Activated naive CD4-positive, alpha-beta T cell treated with anti-CD3 and anti-CD28 coated beads, Interleukin-2, amount 10 ng/mL, durations not matched to agents 7 days and 5 days (primary cell): ENCODE results near the gene CCDC154.

Experiments
- CTCF ChIA-PET: fragments of 350-600 bp; sonication (Branson Sonifier 250); formaldehyde crosslinking; loops from one replicate; lab custom pipeline; 2021; ENCODE audit warnings: antibody characterized with exemption; lab: Charles Lee
- DNase-seq: peaks from one replicate; pipeline ENCODE4 v3.0.0-alpha.2; 2020
- H3K27ac Mint-ChIP-seq: one replicate; pipeline ENCODE4 v1.8.0; 2021; ENCODE audit warnings: mild to moderate bottlenecking, moderate library complexity, mixed read lengths
- H3K27me3 Mint-ChIP-seq: one replicate; pipeline ENCODE4 v1.8.0; 2021; ENCODE audit warnings: mild to moderate bottlenecking, mixed read lengths
- H3K36me3 Mint-ChIP-seq: one replicate; pipeline ENCODE4 v1.8.0; 2021; ENCODE audit warnings: mixed read lengths
- H3K4me1 Mint-ChIP-seq: one replicate; pipeline ENCODE4 v1.8.0; 2021; ENCODE audit warnings: mixed read lengths
- H3K4me3 Mint-ChIP-seq: one replicate; pipeline ENCODE4 v1.8.0; 2021; ENCODE audit warnings: mild to moderate bottlenecking, moderate library complexity, mixed read lengths
- H3K9me3 Mint-ChIP-seq: one replicate; pipeline ENCODE4 v1.8.0; 2021; ENCODE audit warnings: mixed read lengths

The CCDC154 gene

GRCh38 chr16:1414532-1415260, 29.7 kb downstream of the CCDC154 start, which contains the start of gene UNKL:
Gene UNKL, minus strand, starts transcription at chr16:1414704. Its CDS starts 13 bp downstream, at chr16:1414691.
- peaks cover 14% of the 10 kb centered on the region for H3K36me3 Mint-ChIP-seq
- DNase-seq: peak; percentile 90
- peak within 1 kb of the TSS; percentile 85 for H3K4me3 Mint-ChIP-seq
- H3K27me3 Mint-ChIP-seq: no peaks in the 10 kb centered on the region
- H3K27ac Mint-ChIP-seq: peak within 1 kb of the TSS; percentile 94
- no peaks in the 10 kb centered on the region for H3K9me3 Mint-ChIP-seq
- CTCF ChIA-PET: interaction anchor here (1.1 kb wide), 1 partner anchor 46 kb away, joined by 3 read pairs; no protein-coding TSS in a partner anchor
- peaks cover 31% of the 10 kb centered on the region for H3K4me1 Mint-ChIP-seq

DNA sequence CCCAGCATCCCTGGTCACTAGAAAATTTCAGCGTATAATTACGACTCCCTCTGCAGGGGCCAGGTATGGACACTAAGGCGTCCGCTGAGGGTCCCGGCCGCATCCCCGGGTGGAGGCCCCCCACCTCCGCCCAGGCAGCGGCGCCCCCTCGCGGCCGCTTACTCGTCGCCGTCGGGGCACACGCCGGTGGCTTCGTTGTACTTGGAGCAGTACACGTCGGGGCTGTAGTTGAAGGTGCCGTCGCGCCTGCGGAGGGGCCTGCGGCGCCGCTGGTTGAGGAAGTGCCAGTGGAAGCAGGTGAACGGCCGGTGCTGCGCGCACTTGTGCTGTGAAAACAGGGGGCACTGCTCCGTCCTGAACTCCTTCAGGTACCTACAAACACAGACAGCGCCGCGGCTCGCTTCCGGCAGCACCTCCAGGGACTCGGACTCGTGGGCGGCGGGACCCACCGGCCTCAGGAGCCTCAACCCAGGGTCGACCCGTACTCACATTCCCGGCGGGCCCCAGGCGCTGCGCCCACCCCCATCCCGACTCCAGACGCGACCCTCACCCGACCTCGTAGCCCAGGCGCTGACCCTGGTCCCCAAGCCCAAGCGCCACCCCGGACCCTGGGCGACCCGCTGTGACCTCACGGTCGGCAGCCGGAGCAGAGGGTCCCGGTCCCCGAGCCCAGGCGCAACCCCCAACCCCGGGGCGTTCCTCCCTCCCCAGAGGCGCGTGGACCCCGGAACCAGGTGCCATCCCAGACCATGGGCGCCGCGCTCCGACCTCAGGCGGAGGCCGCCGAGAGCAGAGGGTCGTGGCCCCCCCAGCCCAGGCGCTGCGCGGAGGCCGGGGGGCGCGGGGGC, 30.4 kb downstream of the CCDC154 start:
- Mint-ChIP-seq H3K9me3 (no peaks in the 10 kb centered on the region), H3K4me1 (peaks cover 34% of the 10 kb centered on the region), H3K4me3 (peak overlapping the region; percentile 85), H3K27ac (peak overlapping the region; percentile 94), H3K36me3 (peaks cover 14% of the 10 kb centered on the region), H3K27me3 (no peaks in the 10 kb centered on the region)
- peak; percentile 77 for DNase-seq
- CTCF ChIA-PET: interaction anchor here (1.1 to 2.1 kb wide), 2 partner anchors 45 to 51 kb away, joined by 3 to 12 read pairs; no protein-coding TSS in a partner anchor

- CTCF ChIA-PET: interaction anchor here (1.3 to 2.1 kb wide), 2 partner anchors 14 to 50 kb away, joined by 3 to 12 read pairs; no protein-coding TSS in a partner anchor
- Mint-ChIP-seq H3K27ac (peak overlapping the region; percentile 82), H3K4me3 (peak overlapping the region; percentile 26), H3K27me3 (no peaks in the 10 kb centered on the region), H3K4me1 (peaks cover 33% of the 10 kb centered on the region), H3K36me3 (peaks cover 14% of the 10 kb centered on the region), H3K9me3 (no peaks in the 10 kb centered on the region)
- no peak for DNase-seq
These were observed 31.5 kb downstream of the CCDC154 start for GRCh38 chr16:1412847-1413246.

- CTCF ChIA-PET: interaction anchor here (0.6 kb wide), 1 partner anchor 762 kb away, joined by 3 read pairs; no protein-coding TSS in a partner anchor
- peaks cover 15% of the 10 kb centered on the region for H3K36me3 Mint-ChIP-seq
These were observed 36.1 kb downstream of the CCDC154 start for GRCh38 chr16:1408171-1408837.

DNA sequence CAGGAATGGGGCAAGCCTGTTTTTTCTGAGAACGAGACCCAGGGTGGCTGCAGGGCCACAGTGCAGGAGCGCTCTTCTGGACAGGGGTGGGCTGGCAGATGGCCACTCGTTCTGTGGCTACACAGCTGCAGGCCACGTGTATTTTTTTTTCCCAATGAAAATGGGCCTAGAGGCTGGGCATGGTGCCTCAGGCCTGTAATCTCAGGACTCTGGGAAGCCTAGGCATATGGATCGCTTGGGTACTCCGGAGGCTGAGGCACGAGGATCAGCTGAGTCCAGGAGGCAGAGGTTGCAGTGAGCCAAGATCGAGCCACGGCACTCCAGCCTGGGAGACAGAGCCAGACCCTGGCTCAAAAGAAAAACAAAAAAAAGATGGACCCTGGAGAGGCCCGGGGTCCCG, 36.6 kb downstream of the CCDC154 start:
- Mint-ChIP-seq H3K9me3 (no peaks in the 10 kb centered on the region), H3K4me1 (peaks cover 24% of the 10 kb centered on the region), H3K36me3 (peaks cover 14% of the 10 kb centered on the region), H3K27ac (no peak overlapping the region), H3K4me3 (peak overlapping the region; percentile 39), H3K27me3 (no peaks in the 10 kb centered on the region)
- no peak for DNase-seq
- CTCF ChIA-PET: no interaction called here

More at GRCh38 chr16:1408171-1408837, 36.1 kb downstream of the CCDC154 start:
- Mint-ChIP-seq H3K27me3 (no peaks in the 10 kb centered on the region), H3K9me3 (no peaks in the 10 kb centered on the region), H3K27ac (peak overlapping the region; percentile 65), H3K4me1 (peaks cover 26% of the 10 kb centered on the region), H3K4me3 (peak overlapping the region; percentile 64)
- peak; percentile 96 for DNase-seq

- Mint-ChIP-seq H3K4me1 (peaks cover 10% of the 10 kb centered on the region), H3K4me3 (no peak overlapping the region), H3K27ac (no peak overlapping the region), H3K36me3 (peaks cover 14% of the 10 kb centered on the region), H3K27me3 (no peaks in the 10 kb centered on the region), H3K9me3 (no peaks in the 10 kb centered on the region)
- no peak for DNase-seq
- CTCF ChIA-PET: interaction anchor here (1.1 kb wide), 1 partner anchor 40 kb away, joined by 3 read pairs; no protein-coding TSS in a partner anchor
These were observed 40.6 kb downstream of the CCDC154 start for GRCh38 chr16:1403733-1404132.

DNA sequence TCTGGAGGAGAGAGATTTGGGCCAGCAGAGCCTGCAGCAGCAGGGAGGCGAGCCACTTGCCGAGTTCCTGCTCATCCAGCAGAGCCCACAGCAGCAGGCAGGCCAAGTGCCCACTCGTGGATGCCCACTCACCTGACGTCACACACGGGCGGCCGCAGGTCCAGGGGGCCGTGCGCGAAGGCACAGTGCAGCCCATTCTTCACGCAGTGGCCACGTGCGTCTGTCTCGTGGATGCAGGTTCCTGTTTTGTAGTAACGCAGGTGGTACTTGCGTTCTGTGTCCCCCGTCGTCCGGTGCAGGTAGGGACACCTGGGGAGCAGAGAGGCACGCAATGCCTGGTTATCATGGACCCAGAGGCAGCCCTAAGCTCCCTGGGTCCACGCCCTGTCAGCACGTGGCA, 41.3 kb downstream of the CCDC154 start:
- Mint-ChIP-seq H3K36me3 (peaks cover 14% of the 10 kb centered on the region), H3K4me3 (no peak overlapping the region), H3K27me3 (no peaks in the 10 kb centered on the region), H3K4me1 (peaks cover 5% of the 10 kb centered on the region), H3K27ac (no peak overlapping the region), H3K9me3 (no peaks in the 10 kb centered on the region)
- no peak for DNase-seq
- CTCF ChIA-PET: no interaction called here

DNA sequence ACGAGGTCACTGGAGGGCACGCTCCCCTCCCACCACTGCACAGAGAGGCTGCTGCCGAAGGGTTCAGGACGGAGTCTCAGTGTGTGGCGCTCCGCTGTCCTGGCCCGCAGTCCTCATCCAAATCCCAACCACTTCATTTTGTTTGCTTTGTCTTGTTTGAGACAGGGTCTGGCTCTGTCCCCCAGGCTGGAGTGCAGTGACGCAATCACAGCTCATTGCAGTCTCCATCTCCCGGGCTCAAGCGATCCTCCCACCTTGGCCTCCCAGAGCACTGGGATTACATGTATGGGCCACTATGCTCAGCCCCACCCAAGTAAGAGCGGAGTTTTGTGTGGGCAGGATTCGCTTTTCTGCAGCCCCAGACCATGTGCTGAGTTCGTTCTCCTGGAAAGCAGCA, 42.6 kb downstream of the CCDC154 start:
- peak overlapping the region; percentile 64 for H3K27ac Mint-ChIP-seq
- no peak for DNase-seq
- no peaks in the 10 kb centered on the region for H3K4me1 Mint-ChIP-seq
- H3K36me3 Mint-ChIP-seq: peaks cover 13% of the 10 kb centered on the region
- no peak overlapping the region for H3K4me3 Mint-ChIP-seq
- no peaks in the 10 kb centered on the region for H3K27me3 Mint-ChIP-seq
- no peaks in the 10 kb centered on the region for H3K9me3 Mint-ChIP-seq
- CTCF ChIA-PET: no interaction called here

DNA sequence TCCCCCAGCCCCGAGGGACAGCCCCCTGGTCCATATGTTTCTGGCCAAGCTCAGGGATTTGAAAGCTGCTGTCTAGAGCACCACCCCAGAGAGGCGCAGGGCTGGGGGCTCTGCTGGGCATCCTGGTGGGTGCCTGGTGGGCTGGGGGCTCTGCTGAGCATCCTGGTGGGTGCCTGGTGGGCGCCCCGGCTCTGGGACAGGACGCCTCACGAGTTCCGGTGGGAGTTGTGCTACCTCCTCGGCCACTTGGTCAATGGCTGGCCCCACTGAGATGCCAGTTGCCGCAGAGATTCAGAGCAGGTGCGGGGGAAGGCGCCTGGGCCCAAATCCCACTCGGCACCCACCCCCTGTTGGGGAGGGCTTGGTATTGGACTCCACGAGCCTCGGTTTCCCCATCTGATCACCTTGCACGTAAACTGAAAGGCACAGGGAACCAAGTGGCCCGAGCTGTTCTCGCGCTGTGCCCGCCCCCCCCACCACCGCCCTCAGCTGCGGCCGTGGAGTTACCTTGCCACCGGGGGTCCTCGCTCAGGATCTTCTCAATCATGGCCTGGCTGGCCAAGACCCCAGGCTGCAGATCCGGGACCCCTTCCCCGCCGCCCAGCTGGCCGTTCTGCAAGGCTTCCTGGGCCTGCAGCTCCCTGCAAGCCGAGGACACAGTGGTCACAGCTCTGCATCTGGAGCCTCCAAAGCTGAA, 43.1 kb downstream of the CCDC154 start:
- Mint-ChIP-seq H3K4me3 (no peak overlapping the region), H3K36me3 (peaks cover 15% of the 10 kb centered on the region), H3K27ac (no peak overlapping the region), H3K9me3 (no peaks in the 10 kb centered on the region), H3K27me3 (no peaks in the 10 kb centered on the region), H3K4me1 (no peaks in the 10 kb centered on the region)
- no peak for DNase-seq
- CTCF ChIA-PET: interaction anchor here (0.6 kb wide), 1 partner anchor 101 kb away, joined by 3 read pairs; no protein-coding TSS in a partner anchor

- Mint-ChIP-seq H3K4me3 (no peak overlapping the region), H3K27me3 (no peaks in the 10 kb centered on the region), H3K27ac (no peak overlapping the region), H3K4me1 (no peaks in the 10 kb centered on the region), H3K36me3 (peaks cover 15% of the 10 kb centered on the region), H3K9me3 (no peaks in the 10 kb centered on the region)
- CTCF ChIA-PET: no interaction called here
- no peak for DNase-seq
These were observed 45.4 kb downstream of the CCDC154 start for GRCh38 chr16:1398826-1399581.

DNA sequence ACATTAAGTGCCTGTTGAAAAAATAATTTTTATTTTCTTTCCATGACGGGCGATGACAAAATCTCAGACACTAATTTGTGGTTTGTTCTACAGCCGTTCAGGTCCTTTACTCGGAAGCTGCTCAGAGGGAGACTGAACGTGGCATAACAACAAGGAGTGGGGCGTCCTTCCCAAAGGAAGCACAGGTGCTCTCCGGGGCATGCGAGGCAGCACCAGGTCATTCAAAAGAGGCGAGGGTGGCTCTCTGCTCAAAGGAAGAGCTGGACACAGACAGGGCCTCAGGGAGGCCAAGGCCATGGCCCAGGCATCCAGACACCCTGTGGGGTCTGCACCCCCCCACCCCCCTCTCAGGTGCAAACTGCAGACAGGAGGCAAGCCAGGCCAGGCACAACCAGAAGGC, 46.0 kb downstream of the CCDC154 start:
- H3K9me3 Mint-ChIP-seq: no peaks in the 10 kb centered on the region
- no peak overlapping the region for H3K27ac Mint-ChIP-seq
- CTCF ChIA-PET: no interaction called here
- no peak for DNase-seq
- H3K27me3 Mint-ChIP-seq: no peaks in the 10 kb centered on the region
- H3K4me1 Mint-ChIP-seq: no peaks in the 10 kb centered on the region
- peaks cover 13% of the 10 kb centered on the region for H3K36me3 Mint-ChIP-seq
- no peak overlapping the region for H3K4me3 Mint-ChIP-seq

DNA sequence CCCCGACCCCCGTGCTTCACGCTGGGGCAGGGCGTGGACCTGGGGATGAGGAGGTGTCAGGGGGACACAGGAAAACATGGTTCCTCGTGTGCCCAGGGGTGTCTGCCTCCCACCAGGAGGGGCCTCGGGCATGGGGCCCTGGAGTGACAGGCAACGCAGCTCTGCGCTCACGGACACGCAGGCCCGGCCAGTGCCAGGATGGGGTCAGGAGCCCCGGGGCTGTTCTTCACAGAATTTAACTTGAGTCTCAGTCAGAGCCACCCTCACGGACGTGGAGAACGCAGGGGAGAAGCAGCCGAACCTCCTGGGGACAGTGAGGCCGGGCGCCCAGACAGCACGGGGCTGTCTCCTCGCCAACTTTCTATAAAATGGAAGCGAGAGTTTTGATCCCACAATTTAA, 46.6 kb downstream of the CCDC154 start:
- no peak overlapping the region for H3K4me3 Mint-ChIP-seq
- DNase-seq: no peak
- no peaks in the 10 kb centered on the region for H3K27me3 Mint-ChIP-seq
- CTCF ChIA-PET: no interaction called here
- peaks cover 13% of the 10 kb centered on the region for H3K36me3 Mint-ChIP-seq
- H3K27ac Mint-ChIP-seq: no peak overlapping the region
- no peaks in the 10 kb centered on the region for H3K4me1 Mint-ChIP-seq
- no peaks in the 10 kb centered on the region for H3K9me3 Mint-ChIP-seq
